Measurements from ENCODE around the gene PDIK1L. TPM values are rescaled to one million over a fixed set of nuclear protein-coding genes. Genes with fewer than 3 reads are reported as not detected.

PDIK1L gene
- total and polyA plus RNA-seq, 9 of the 15 experiments (the other 6 are each of a cell fraction or from before 2014, with no cell fraction given) = 12.8 to 30.2 (median 21.5) TPM

GRCh38 chr1:26164036-26164860 is 52.6 kb downstream of the PDIK1L start (continued):
- TF ChIP-seq GTF3C2 (IDR thresholded peaks at IDR 0.05; ENCODE audit: borderline replicate concordance, extremely low read depth, insufficient read length) (peak; percentile 19), BMI1 (IDR thresholded peaks at IDR 0.05; ENCODE audit: low read length) (no peak), MEIS2 (IDR thresholded peaks at IDR 0.05; ENCODE audit: partially characterized antibody) (no peak), ZNF253 (CRISPR knock-in tag; conservative IDR thresholded peaks at IDR 0.05) (no peak), DEAF1 (CRISPR knock-in tag; IDR thresholded peaks at IDR 0.05) (no peak), ZNF707 (CRISPR knock-in tag; conservative IDR thresholded peaks at IDR 0.05) (no peak), PHF20 (IDR thresholded peaks at IDR 0.05; ENCODE audit: partially characterized antibody) (no peak), ZBTB8A (IDR thresholded peaks at IDR 0.05; ENCODE audit: partially characterized antibody) (no peak), TOE1 (IDR thresholded peaks at IDR 0.05; ENCODE audit: borderline replicate concordance) (peak; percentile 51; the same call in 1 of the 2 replicates), TOE1 (CRISPR knock-in tag; IDR thresholded peaks at IDR 0.05; ENCODE audit: borderline replicate concordance, low read depth) (no peak), ELF4 (CRISPR knock-in tag; IDR thresholded peaks at IDR 0.05) (no peak), TGIF2 (CRISPR knock-in tag; IDR thresholded peaks at IDR 0.05) (no peak), ZMIZ1 (IDR thresholded peaks at IDR 0.05; ENCODE audit: low read depth in 2 of 2, low read length in 2 of 2) (no peak), KLF6 (CRISPR knock-in tag; IDR thresholded peaks at IDR 0.05; ENCODE audit: borderline replicate concordance) (no peak), BRCA1 (IDR thresholded peaks at IDR 0.05) (no peak), BRCA1 (CRISPR knock-in tag; IDR thresholded peaks at IDR 0.05) (no peak), GATAD2A (IDR thresholded peaks at IDR 0.05) (no peak), ASH1L (IDR thresholded peaks at IDR 0.05; ENCODE audit: borderline replicate concordance, low read depth, partially characterized antibody) (no peak), MITF (IDR thresholded peaks at IDR 0.05) (no peak)
